Vagina (tissue), 2 donors: ENCODE data around the gene ULBP2. TPM values are rescaled to one million over a fixed set of nuclear protein-coding genes. Genes with fewer than 3 reads are reported as not detected.
"Not testable (repeated sequence)": the region's sequence is repeated elsewhere in the genome, so short reads cannot be mapped to it uniquely, and the experiment has no call there.

Experiments
- DNase-seq, 2 donors: peaks; one replicate each; pipeline ENCODE4 v3.0.0-alpha.2; 2017; ENCODE audit errors: extremely low spot score in 2 of 2
- H3K27ac ChIP-seq: fragments of 200-600 bp; sonication (generic); one replicate; pipeline ENCODE4 v1.5.1; 2019
- H3K27me3 ChIP-seq: fragments of 200-600 bp; sonication (generic); one replicate; pipeline ENCODE4 v1.5.1; 2019
- H3K36me3 ChIP-seq, 2 donors: fragments of 200-600 bp; sonication (generic); one replicate each; pipeline ENCODE4 v1.5.1; 2017 to 2019
- H3K4me1 ChIP-seq: fragments of 200-600 bp; sonication (generic); one replicate; pipeline ENCODE4 v1.5.1; 2019
- H3K4me3 ChIP-seq, 2 donors: fragments of 200-600 bp; sonication (generic); 1 replicate in 1 of 2; 2 replicates in 1 of 2; pipeline ENCODE4 v1.5.1; 2016 to 2019
- H3K9me3 ChIP-seq: fragments of 200-600 bp; sonication (generic); one replicate; pipeline ENCODE4 v1.5.1; 2019
- CTCF ChIP-seq, 3 experiments: fragments of 450-650 bp in 2 of 3; fragments of 200-600 bp in 1 of 3; sonication (generic) in 1 of 3; IDR thresholded peaks; one replicate each; pipeline ENCODE4 v1.5.1; 2017 to 2019; ENCODE audit warnings: antibody characterized with exemption in 3 of 3, mild to moderate bottlenecking in 2 of 3, moderate library complexity in 2 of 3
- POLR2A ChIP-seq, 2 donors: fragments of 450-650 bp; IDR thresholded peaks; one replicate each; pipeline ENCODE4 v1.6.1; 2017; ENCODE audit warnings: antibody characterized with exemption in 2 of 2, mild to moderate bottlenecking in 2 of 2, moderate library complexity in 2 of 2
- POLR2AphosphoS5 ChIP-seq, 2 donors: sonication (generic); formaldehyde crosslinking; IDR thresholded peaks; one replicate each; pipeline ENCODE4 v1.9.0; 2017; ENCODE audit warnings: antibody characterized with exemption in 2 of 2, mild to moderate bottlenecking in 2 of 2, low read depth in 1 of 2; ENCODE audit not compliant: insufficient read depth in 1 of 2
- intact Hi-C: fragments of 100-400 bp; cut with DNase I; formaldehyde crosslinking; loops from one replicate; pipeline ENCODE4 v1.15.1; 2023
- total RNA-seq: library from RNA; depleted of rRNA; stranded (reverse); fragments of >200 nt; gene quantifications from one replicate; pipeline ENCODE4 v1.2.3, GENCODE V29; 2016

ULBP2 gene
- total RNA-seq, 1 donor from 2014 or later: not detected

GRCh38 chr6:149909701-149910470 is 31.9 kb upstream of the ULBP2 start:
- intact Hi-C loops: no loop called here
- H3K4me1 ChIP-seq: no peaks in the 10 kb centered on the region
- H3K27ac ChIP-seq: no peak overlapping the region
- H3K27me3 ChIP-seq: no peaks in the 10 kb centered on the region
- DNase-seq: peak in 1 of 2 donors; percentile 49
- no peak for TF ChIP-seq CTCF (IDR thresholded peaks at IDR 0.05)
- no peak for TF ChIP-seq POLR2AphosphoS5 (IDR thresholded peaks at IDR 0.05; ENCODE audit: insufficient read depth in 1 of 2, low read depth in 1 of 2)
- no peak for TF ChIP-seq POLR2A (IDR thresholded peaks at IDR 0.05)
- H3K36me3 ChIP-seq: no peaks in the 10 kb centered on the region
- no peak overlapping the region for H3K4me3 ChIP-seq
- H3K9me3 ChIP-seq: peaks cover 4% of the 10 kb centered on the region

GRCh38 chr6:149910721-149911151 is 31.1 kb upstream of the ULBP2 start:
- Histone ChIP-seq H3K4me3 (no peak overlapping the region), H3K27ac (no peak overlapping the region), H3K4me1 (no peaks in the 10 kb centered on the region), H3K36me3 (no peaks in the 10 kb centered on the region), H3K27me3 (no peaks in the 10 kb centered on the region), H3K9me3 (peaks cover 4% of the 10 kb centered on the region)
- no peak for TF ChIP-seq POLR2AphosphoS5 (IDR thresholded peaks at IDR 0.05; ENCODE audit: insufficient read depth in 1 of 2, low read depth in 1 of 2)
- no peak for TF ChIP-seq POLR2A (IDR thresholded peaks at IDR 0.05)
- TF ChIP-seq CTCF (IDR thresholded peaks at IDR 0.05): no peak
- DNase-seq: peak in 1 of 2 donors; percentile 37
- intact Hi-C loops: no loop called here

GRCh38 chr6:149912680-149913079 is 29.1 kb upstream of the ULBP2 start:
- H3K4me1 ChIP-seq, H3K36me3 ChIP-seq, H3K9me3 ChIP-seq, H3K27ac ChIP-seq, H3K4me3 ChIP-seq, H3K27me3 ChIP-seq, intact Hi-C loops: not testable (repeated sequence)
- peak; percentile 37 to 47 for DNase-seq

- peak; percentile 34 to 37 for DNase-seq
- Histone ChIP-seq H3K9me3 (peaks cover 4% of the 10 kb centered on the region), H3K27me3 (no peaks in the 10 kb centered on the region), H3K4me1 (no peaks in the 10 kb centered on the region), H3K4me3 (no peak overlapping the region), H3K36me3 (no peaks in the 10 kb centered on the region), H3K27ac (no peak overlapping the region)
- no peak for TF ChIP-seq POLR2A (IDR thresholded peaks at IDR 0.05)
- TF ChIP-seq POLR2AphosphoS5 (IDR thresholded peaks at IDR 0.05; ENCODE audit: insufficient read depth in 1 of 2, low read depth in 1 of 2): no peak
- TF ChIP-seq CTCF (IDR thresholded peaks at IDR 0.05): no peak
- intact Hi-C loops: no loop called here
Measured at GRCh38 chr6:149913085-149913484, 28.7 kb upstream of the ULBP2 start.

GRCh38 chr6:149913540-149914240 is 28.1 kb upstream of the ULBP2 start:
- TF ChIP-seq POLR2AphosphoS5 (IDR thresholded peaks at IDR 0.05; ENCODE audit: insufficient read depth in 1 of 2, low read depth in 1 of 2) (no peak), CTCF (IDR thresholded peaks at IDR 0.05) (no peak), POLR2A (IDR thresholded peaks at IDR 0.05) (no peak)
- Histone ChIP-seq H3K27me3 (no peaks in the 10 kb centered on the region), H3K27ac (no peak overlapping the region), H3K4me1 (no peaks in the 10 kb centered on the region), H3K4me3 (no peak overlapping the region), H3K36me3 (no peaks in the 10 kb centered on the region), H3K9me3 (peaks cover under 1% of the 10 kb centered on the region)
- peak; percentile 37 to 60 for DNase-seq
- intact Hi-C loops: no loop called here
